Neutrophil (primary cell): ENCODE results near the gene MAPK12.

Experiments
- H3K27ac ChIP-seq: fragments of 200-600 bp; sonication (generic); 2 replicates; pipeline ENCODE4 v1.5.1; 2016; ENCODE audit warnings: mild to moderate bottlenecking, moderate library complexity
- H3K27me3 ChIP-seq: fragments of 200-600 bp; sonication (generic); 2 replicates; pipeline ENCODE4 v1.6.0; 2016; ENCODE audit warnings: mild to moderate bottlenecking
- H3K36me3 ChIP-seq: fragments of 200-600 bp; sonication (generic); 2 replicates; pipeline ENCODE4 v1.5.1; 2017
- H3K4me1 ChIP-seq, 2 experiments: fragments of 200-600 bp in 1 of 2; sonication (generic) in 1 of 2; 1 replicate in 1 of 2; 2 replicates in 1 of 2; pipeline versions ENCODE4 v1.5.1 to v1.6.1; 2013 to 2016; ENCODE audit warnings: low read depth in 1 of 2, low read length in 1 of 2, mild to moderate bottlenecking in 1 of 2, moderate library complexity in 1 of 2; ENCODE audit not compliant: control insufficient read depth in 1 of 2, insufficient read depth in 1 of 2
- H3K4me3 ChIP-seq, 2 experiments: fragments of 200-600 bp in 1 of 2; sonication (generic) in 1 of 2; 1 replicate in 1 of 2; 2 replicates in 1 of 2; pipeline ENCODE4 v1.5.1; 2013 to 2016; ENCODE audit warnings: low read depth in 1 of 2, low read length in 1 of 2, mild to moderate bottlenecking in 1 of 2, moderate library complexity in 1 of 2
- H3K9me3 ChIP-seq: fragments of 200-600 bp; sonication (generic); 2 replicates; pipeline ENCODE4 v1.5.1; 2016
- CTCF ChIP-seq: fragments of 200-600 bp; sonication (generic); IDR thresholded peaks from 2 replicates; pipeline ENCODE4 v1.5.1; 2016; ENCODE audit warnings: antibody characterized with exemption

MAPK12 gene

GRCh38 chr22:50281957-50282356, 20.5 kb upstream of the MAPK12 start:
- no peak overlapping the region for H3K27ac ChIP-seq
- H3K4me3 ChIP-seq = no peak overlapping the region

GRCh38 chr22:50281384-50281760, 19.9 kb upstream of the MAPK12 start:
- Histone ChIP-seq H3K27me3 (no peaks in the 10 kb centered on the region), H3K4me1 (no peaks in the 10 kb centered on the region), H3K9me3 (no peaks in the 10 kb centered on the region), H3K27ac (no peak overlapping the region), H3K36me3 (no peaks in the 10 kb centered on the region), H3K4me3 (no peak overlapping the region)
- TF ChIP-seq CTCF = no peak

More at GRCh38 chr22:50281957-50282356, 20.5 kb upstream of the MAPK12 start:
- Histone ChIP-seq H3K27me3 (no peaks in the 10 kb centered on the region), H3K36me3 (no peaks in the 10 kb centered on the region), H3K9me3 (no peaks in the 10 kb centered on the region), H3K4me1 (no peaks in the 10 kb centered on the region)
- TF ChIP-seq CTCF = no peak

- no peaks in the 10 kb centered on the region for H3K36me3 ChIP-seq
- no peak overlapping the region for H3K27ac ChIP-seq
- H3K27me3 ChIP-seq = no peaks in the 10 kb centered on the region
- no peak overlapping the region for H3K4me3 ChIP-seq
- TF ChIP-seq CTCF = no peak
- H3K4me1 ChIP-seq = no peaks in the 10 kb centered on the region
- no peaks in the 10 kb centered on the region for H3K9me3 ChIP-seq
These were observed 19.4 kb upstream of the MAPK12 start for GRCh38 chr22:50280708-50281383.

GRCh38 chr22:50280022-50280707, 18.7 kb upstream of the MAPK12 start:
- Histone ChIP-seq H3K4me3 (no peak overlapping the region), H3K9me3 (no peaks in the 10 kb centered on the region), H3K27me3 (no peaks in the 10 kb centered on the region), H3K36me3 (no peaks in the 10 kb centered on the region), H3K4me1 (no peaks in the 10 kb centered on the region), H3K27ac (no peak overlapping the region)
- no peak for TF ChIP-seq CTCF

GRCh38 chr22:50278956-50279619, 17.6 kb upstream of the MAPK12 start:
- Histone ChIP-seq H3K27me3 (peaks cover 3% of the 10 kb centered on the region), H3K27ac (no peak overlapping the region), H3K4me1 (no peaks in the 10 kb centered on the region), H3K4me3 (no peak overlapping the region), H3K9me3 (no peaks in the 10 kb centered on the region), H3K36me3 (no peaks in the 10 kb centered on the region)
- no peak for TF ChIP-seq CTCF
